ENCODE results near the gene BTN1A1.
A peak's percentile ranks its signal among the peaks of the same experiment; 100 is the strongest.
"Not testable (repeated sequence)": the region's sequence is repeated elsewhere in the genome, so short reads cannot be mapped to it uniquely, and the experiment has no call there.

BTN1A1 gene

DNA sequence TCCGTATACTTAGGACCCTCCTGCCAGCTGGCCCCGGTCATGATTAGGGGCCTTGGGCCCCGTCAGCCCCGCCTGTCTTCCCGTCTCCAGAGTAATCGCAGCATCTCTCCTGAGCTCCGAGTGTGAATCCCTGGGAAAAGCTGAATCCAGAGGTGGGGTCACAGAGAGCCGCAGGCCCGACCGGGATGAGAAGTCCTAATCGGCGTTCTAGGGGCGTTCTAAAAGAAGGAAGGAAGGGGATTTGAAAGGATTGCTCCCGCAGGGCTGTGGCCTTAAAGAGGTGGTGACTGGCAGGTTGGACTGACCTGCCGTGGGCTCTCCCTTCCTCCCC lies 38.4 kb downstream of the BTN1A1 start:
- peak in 1 of 4 experiments; percentile 24 for DNase-seq

DNA sequence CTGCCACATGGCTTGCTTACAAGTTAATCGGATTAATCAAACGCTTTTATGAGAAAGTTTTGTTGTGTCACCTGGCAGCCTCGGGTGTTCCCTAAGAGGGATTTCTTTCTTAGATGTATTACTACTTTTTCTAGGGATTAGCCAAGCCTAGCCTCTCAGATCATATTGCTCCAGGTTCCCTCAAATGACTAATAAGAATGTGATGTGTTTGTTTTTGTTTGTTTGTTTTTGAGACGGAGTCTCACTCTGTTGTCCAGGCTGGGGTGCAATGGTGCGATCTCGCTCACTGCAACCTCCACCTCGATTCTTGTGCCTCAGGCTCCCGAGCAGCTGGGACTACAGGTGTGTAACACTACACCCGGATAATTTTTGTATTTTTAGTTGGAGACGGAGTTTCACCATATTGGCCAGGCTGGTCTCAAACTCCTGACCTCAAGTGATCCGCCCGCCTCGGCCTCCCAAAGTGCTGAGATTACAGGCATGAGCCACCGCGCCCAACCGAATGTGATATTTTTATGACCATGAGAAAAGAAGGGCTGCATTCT lies 39.0 kb downstream of the BTN1A1 start:
- DNase-seq, result no peak

DNA sequence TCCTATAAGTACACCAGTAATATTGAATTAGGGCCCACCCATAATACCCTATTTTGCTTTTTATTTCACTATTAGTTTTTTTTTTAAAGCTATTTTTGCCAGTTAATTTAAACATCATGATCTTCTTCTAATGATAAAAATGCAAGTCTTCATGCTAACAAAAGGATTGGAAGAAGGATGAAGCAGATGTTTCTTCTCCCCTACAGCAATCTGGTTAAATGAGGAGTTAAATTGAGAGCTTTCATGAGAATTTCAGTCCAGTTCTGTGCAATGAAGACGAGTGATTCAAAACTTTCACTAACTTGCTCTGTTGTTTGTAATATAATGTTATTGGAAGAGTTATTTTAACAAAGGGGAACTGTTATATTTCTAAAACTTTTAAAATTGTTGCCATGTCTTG lies 41.5 kb downstream of the BTN1A1 start:
- no peak for DNase-seq

DNA sequence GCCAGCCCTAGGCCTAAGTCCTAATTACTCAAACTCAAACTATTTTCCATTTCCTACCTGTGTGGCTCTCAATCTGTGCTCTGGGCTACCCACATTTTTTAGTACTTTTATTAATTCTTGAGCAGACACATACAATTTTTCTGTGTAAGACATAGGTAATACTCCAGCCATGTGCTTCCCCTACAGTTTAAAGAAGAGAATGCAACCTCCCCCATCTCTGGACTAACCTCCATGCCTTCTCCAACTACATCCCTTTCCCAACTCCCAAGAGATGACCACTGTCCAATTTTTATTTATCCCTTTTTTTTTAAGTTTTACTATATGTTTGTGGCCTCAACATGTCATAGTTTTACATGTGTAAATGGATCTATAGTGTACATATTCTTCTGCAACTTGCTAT lies 43.9 kb downstream of the BTN1A1 start:
- DNase-seq, result no peak

DNA sequence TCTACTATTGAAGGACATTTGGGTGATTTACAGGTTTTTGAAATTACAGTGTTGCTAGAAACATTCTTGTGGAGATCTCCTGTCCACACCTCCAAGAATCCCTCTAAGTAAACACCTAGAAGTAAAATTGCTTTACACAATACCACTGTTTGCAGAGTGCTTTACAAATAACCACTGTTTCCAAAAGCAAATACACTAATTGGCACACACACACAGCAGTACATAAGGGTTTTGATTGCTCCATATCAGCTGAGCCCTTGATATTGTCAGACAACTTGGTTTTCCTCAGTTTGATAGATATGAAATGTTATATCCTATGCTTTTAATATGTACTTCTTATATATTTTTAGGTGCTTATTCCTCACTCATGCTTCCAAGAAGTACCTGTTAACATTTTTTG lies 44.4 kb downstream of the BTN1A1 start:
- no peak for DNase-seq

DNA sequence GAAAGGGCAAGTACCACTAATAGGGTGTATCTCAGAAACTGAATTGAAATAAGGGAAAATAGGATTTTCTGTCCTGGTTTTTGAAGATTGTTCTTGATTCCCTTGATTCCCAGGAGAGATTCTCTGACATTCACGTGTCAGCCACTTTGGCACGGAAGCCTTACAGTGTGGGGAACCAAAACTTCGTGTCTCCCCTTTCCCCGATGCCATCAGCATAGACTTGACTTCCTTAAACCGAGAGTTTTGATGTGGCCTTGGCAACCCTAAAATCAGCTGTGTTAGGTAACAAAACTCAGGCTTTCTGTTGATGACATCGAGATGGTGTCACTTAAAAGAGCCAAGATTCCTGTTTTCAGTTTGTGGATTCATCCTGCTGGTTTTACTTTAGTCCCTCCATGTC lies 45.5 kb downstream of the BTN1A1 start:
- no peak for DNase-seq

DNA sequence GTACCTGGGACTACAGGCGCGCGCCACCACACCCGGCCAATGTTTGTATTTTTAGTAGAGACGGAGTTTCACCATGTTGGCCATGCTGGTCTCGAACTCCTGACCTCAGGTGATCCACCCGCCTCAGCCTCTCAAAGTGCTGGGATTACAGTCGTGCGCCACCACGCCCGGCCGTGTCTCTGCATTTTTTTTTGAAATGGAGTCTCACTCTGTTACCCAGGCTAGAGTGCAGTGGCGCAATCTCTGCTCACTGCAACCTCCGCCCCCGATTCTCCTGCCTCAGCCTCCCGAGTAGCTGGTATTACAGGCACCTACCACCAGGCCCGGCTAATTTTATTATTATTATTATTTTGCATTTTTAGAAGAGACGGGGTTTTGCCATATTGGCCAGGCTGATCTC lies 47.3 kb downstream of the BTN1A1 start:
- DNase-seq, result not testable (repeated sequence)

DNA sequence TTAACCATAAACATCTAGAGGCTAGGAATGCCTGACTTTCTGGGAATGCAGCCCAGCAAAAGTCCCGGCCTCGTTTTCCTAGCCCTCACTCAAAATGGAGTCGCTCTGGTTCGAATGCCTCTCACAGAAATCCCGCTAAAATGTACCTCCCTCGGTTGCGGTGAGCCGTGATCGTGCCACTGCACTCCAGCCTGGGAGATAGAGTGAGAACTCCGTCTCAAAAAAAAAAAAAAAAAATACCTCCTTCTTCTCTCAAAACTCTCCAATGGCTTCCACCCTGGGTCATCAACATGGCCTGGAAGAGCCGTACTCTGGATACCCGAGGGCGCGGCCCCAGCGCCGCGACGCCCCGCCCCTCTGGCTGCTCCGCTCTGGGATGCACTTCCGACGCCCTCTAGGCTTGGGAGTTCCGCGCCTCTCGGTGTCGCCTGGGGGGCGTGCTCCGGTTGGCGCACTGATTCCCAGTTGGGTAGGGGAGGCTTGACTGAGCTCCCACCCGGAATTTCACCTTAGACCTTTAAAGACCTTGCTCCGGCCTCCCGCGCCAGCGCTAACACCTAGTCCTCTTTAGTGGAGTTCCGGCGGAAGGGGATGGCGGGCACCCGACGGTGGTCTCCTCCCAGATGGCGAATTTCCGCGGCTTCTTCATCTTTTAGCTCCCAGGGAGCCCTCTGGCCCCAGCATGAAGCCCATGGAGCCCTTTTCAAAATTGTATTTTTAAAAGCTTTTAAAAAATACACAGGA lies 50.3 kb downstream of the BTN1A1 start:
- peak in 3 of 4 experiments; percentile 5 to 42 (median 39) for DNase-seq

DNA sequence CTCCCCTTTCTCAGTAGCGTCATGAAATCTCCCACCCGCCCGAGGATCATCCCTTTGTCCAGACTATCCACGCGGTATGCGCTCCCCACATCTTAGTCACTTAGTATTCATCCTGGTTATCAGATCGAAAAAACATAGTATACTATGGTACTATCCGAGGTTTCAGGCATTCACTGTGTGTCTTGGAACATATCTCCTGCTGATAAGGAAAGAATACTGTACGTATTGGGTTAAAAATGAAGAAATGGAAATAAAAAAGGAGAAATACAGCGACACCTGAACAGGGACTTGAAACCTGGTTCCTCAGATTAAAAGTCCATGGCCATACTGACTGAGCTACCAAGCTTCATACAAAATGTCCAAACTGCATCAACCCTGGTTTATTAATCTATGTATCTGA lies 52.1 kb downstream of the BTN1A1 start:
- no peak for DNase-seq

DNA sequence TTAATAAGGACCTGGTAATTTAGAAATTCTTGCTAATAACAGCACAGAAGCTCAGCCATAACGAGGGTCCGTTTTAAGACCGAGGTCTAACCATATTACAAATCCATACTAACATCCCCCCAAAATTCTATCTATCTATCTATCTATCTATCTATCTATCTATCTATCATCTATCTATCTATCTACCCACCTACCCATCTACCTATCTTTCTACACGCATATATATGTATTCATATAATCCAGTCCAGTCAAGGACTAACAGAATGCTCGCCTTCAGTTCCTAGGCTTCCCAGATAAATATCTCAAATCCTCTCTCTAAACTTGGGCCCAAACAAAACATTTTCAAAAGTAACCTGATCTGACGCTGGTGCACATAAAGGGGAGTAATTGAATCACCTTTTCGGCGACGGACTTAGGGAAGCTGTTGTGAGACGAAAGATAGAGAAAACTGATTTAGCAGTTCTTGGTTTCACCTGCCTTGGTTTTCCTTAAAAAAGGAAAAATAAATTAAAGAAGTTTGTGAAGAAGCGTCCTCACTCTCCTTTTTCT lies 52.6 kb downstream of the BTN1A1 start:
- no peak for DNase-seq

DNA sequence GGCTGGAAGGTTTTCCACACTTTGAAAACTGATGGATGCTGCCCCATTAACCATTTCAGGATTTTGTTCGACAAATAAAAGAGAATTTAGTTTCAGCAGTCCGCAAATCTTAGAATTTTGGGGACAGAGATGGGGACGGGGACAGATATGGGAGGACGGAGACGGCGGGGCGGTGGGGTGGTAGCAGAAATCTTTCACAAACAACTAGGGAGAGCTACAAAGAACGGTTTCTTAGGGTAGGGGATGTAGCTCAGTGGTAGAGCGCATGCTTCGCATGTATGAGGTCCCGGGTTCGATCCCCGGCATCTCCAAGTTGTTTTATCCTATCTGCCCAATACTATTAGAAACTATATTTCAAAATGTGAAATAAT lies 53.1 kb downstream of the BTN1A1 start:
- peak; percentile 44 to 75 (median 58) for DNase-seq

DNA sequence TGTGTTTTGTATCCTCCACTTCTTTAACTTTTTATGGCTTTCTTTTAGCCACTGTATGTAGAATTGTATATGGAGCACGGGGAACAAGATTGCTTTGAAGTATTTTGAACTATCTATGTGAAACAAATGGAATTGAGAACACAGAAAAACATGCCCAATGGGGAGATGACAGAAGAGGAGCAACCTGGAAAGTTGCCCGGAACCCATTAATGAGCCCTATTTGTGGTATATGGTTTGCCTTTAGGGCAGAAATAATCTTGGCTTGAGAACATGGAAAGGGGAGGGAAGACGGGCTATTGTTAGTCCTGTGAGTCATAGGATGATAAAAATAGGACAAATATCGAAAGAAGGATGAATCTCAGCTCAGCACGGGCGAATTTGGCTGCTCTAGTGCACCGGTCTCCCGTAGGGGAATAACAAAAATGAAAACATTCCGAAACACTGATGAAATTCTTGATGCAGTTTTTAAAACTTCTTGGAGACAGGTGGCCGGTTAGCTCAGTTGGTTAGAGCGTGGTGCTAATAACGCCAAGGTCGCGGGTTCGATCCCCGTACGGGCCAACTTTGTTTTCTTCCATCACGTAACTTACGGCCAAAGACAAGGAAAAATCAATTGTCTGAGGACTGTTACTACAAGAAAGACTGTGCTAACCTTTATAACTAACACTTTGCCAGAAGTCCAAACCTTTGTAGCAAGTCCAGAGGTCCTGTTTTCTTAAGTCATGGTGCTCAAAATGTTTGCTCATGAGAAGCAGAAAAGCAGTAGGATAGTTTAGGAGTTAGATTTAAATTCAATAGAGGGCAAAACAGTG lies 53.7 kb downstream of the BTN1A1 start:
- DNase-seq, result peak; percentile 7 to 76 (median 42)

DNA sequence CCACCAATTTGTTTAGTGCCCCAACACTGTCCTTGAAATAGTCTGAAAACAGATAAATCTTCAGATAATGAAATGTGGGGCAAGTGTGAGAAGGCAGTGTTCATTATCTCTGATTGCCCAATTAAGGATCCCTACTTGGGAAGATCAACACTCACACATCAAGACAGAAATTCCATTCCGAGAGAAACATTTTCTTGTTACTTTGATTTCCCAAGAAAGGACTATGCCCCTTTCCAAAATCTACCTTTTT lies 54.3 kb downstream of the BTN1A1 start:
- no peak for DNase-seq

DNA sequence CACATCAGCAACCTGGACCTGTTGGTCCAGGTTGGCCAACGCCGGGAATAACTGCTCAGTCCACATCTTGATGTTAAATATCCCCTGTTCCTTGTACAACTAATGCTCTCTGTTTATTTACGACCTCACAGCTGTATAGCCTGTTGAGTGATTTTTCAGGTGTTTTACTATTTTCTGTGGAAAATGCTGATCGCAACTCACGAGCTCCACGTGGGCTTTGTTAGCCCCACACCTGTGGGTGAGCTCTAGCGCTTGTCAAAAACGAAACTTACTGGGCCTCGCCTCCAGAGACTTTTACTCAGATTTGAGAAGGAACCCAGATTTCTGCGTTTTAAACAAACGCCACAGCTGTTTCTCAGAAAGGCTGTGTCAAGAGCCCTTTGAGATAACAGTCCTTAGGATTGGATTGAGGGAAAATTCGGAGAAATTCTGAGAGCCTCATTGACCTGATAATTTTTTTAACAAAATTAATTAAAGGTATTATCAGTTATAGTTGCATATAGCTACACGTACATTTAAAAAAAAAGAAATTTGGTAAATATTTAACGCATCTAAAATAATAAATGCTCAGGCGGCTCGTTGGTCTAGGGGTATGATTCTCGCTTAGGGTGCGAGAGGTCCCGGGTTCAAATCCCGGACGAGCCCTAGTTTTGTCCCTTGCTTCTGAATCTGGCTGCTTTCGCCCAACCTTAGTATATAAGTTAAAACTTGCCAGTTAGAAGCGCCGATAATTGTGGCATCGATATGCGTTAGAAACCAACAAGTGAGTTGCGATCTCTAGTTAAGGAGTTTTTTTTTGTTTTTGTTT lies 54.8 kb downstream of the BTN1A1 start:
- DNase-seq, result peak in 3 of 4 experiments; percentile 12 to 46 (median 22)

DNA sequence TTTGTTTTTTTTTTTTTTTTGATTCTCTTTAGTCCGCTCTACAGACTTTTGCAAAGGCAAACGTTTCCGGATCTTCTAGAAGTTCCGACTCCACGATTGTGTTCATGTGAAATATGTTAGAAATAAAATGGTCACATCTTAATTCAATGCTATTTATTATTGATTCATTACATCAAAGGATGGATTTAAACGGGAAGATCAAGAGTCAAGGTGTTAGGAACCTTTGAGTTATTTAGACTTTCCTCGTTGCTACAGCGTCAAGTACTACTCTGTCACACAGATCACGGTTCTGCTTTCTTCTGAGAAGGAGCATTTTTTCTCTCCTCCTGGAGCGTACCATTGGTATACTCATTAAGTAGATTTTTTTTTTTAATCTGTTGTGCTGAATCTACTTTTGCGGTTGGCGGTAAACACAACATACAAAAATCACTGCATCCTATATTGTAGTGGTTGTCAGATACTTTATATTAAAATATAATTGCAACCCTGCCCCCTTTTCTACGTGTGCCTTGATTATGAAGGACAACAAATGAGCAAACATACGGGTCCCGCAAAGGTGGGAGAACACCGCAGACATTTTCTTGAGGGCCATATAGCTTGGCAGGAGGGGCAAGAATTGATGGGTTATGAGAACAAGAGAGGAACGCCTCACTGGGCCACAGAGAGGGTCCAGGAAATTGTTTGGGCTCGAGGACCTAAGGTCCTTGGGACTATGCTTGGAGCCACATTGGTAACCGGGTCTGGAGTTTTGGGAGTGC lies 55.6 kb downstream of the BTN1A1 start:
- no peak for DNase-seq

DNA sequence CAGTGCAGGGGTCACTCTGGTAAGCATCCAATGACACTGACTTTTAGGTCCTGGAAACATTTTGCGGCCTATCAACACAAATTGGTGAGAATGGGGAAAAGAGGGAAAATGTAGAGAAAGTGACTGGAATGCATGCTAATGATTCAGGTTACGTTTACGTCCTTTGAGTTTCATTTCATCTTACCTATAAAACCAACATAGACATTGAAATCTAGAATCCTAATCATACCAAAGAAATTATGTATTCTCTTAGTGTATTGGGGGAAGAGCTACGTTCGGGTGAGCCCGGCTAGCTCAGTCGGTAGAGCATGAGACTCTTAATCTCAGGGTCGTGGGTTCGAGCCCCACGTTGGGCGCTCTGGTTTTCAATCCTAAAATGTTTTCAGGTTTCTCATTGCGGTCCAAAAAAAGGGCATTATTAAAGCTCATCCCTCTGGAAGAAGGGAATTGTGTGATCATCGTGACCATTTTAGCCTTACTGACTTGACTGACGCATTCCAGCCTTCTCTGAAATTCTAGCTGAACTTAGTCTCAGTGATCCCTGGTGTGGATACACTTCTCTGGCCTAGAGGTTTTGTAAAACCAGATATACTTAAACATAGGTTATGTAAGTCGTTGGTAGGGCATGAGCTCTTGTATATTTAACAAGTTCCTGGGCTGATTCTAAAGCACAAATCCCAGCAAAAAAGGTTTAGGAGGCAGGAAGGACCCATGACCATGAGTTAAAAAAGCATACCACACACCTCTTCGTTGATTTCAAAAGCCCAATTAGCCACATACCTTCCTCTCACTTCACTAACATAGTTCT lies 56.4 kb downstream of the BTN1A1 start:
- peak in 2 of 4 experiments; percentile 12 to 15 for DNase-seq

Measured in activated CD4-positive, CD25-positive, alpha-beta regulatory T cell (primary cell).